GM12864 (cell line): Measurements from ENCODE around the gene CLINT1.

Experiments used
- DNase-seq: peaks from one replicate; pipeline ENCODE4 v3.0.0-alpha.2; 2011; ENCODE audit warnings: low read depth
- H3K4me3 ChIP-seq: 2 replicates; pipeline ENCODE4 v1.5.1; 2011; ENCODE audit warnings: mild to moderate bottlenecking, low read depth, low read length, control low read depth
- CTCF ChIP-seq: IDR thresholded peaks from 2 replicates; pipeline ENCODE4 v1.5.1; 2011; ENCODE audit warnings: low read depth, mild to moderate bottlenecking, moderate library complexity, low read length, control low read depth, inconsistent platforms; ENCODE audit errors: missing control alignments

Gene CLINT1

GRCh38 chr5:157800137-157800536 is 58.8 kb downstream of the CLINT1 start:
- DNase-seq, result no peak
- H3K4me3 ChIP-seq, result no peak overlapping the region
- TF ChIP-seq CTCF, result no peak

GRCh38 chr5:157799578-157799977 is 59.4 kb downstream of the CLINT1 start:
- no peak overlapping the region for H3K4me3 ChIP-seq
- no peak for DNase-seq
- TF ChIP-seq CTCF, result no peak

GRCh38 chr5:157793301-157793700 is 65.6 kb downstream of the CLINT1 start:
- TF ChIP-seq CTCF, result no peak
- DNase-seq, result no peak
- H3K4me3 ChIP-seq, result no peak overlapping the region

- TF ChIP-seq CTCF, result no peak
- no peak overlapping the region for H3K4me3 ChIP-seq
- DNase-seq, result no peak
Observed at GRCh38 chr5:157785801-157786200, 73.1 kb downstream of the CLINT1 start.

DNA sequence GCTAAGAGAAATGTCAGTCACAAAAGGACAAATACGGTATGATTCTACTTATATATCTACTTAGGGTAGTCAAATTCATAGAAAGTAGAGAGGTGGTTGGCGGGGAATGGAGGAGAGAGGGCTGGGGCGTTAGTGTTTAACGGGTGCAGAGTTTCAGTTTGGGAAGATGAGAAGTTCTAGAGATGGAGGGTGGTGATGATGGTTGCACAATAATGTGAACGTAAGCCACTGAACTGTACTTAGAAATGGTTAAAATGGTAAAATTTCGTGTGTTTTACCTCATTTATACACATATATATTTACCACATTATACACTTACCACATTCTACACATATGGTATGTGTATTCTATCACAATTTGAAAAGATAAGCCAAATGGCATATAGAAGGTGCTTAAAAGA is 79.7 kb downstream of the CLINT1 start:
- no peak for TF ChIP-seq CTCF
- DNase-seq, result no peak
- H3K4me3 ChIP-seq, result no peak overlapping the region

DNA sequence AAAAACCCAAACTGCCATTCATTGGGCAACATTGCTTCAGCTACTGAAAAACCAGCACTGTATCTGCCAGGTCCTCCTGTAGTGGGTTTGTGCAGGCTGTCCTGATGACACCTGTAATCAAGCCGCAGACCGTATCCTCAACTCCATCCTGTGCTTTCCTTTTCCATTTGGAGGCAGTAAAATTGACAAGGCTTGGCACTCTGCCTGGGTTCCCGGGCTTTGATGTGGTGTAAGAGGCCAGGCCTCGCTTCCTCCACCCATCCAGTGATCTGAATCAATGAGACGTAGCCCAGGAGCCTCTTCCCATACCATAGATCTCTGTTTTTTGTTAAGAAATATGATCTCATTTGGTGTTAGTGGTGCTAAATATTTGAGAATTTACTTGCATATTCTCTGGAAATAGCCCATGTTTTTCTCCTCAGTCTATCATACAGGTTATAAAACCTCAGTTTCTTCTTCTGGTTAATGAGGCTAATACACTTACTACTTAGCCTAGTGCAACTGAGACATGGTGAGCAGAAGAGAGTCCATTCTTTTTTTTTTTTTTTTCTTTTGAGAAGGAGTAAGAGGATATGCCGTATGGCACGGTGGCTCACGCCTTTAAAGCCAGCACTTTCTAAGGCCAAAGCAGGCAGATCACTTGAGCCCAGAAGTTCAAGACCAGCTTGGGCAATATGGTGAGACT is 80.7 kb downstream of the CLINT1 start:
- DNase-seq, result no peak
- H3K4me3 ChIP-seq, result no peak overlapping the region
- TF ChIP-seq CTCF, result no peak

DNA sequence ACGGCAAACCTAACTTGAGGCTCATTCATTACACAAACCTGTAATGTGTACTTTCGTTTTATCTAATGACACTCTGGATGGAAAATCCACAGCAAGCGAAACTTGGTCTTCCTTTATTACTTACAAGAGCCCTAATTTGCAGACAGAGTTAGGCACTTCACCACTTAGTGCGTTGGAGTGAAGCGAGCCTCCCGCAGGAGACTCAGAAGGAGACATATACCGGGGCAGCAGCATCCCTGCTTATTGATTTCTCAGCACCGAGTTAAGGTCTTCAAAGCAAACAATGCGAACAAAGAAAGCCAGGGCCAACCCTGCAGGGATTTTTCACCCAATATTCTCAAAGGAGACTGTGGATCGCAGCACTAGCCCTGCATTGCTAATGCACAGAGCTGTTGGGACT is 86.8 kb downstream of the CLINT1 start:
- no peak overlapping the region for H3K4me3 ChIP-seq
- DNase-seq, result no peak
- TF ChIP-seq CTCF, result no peak
